GM19397 (cell line): ENCODE results near the gene PRR33.

Experiments used
- ATAC-seq: cut with Tn5 transposase; IDR thresholded peaks from one replicate; pipeline ENCODE4 v1.9.1; 2021; ENCODE audit warnings: mild to moderate bottlenecking, moderate library complexity; ENCODE audit not compliant: unreplicated experiment

PRR33 gene

DNA sequence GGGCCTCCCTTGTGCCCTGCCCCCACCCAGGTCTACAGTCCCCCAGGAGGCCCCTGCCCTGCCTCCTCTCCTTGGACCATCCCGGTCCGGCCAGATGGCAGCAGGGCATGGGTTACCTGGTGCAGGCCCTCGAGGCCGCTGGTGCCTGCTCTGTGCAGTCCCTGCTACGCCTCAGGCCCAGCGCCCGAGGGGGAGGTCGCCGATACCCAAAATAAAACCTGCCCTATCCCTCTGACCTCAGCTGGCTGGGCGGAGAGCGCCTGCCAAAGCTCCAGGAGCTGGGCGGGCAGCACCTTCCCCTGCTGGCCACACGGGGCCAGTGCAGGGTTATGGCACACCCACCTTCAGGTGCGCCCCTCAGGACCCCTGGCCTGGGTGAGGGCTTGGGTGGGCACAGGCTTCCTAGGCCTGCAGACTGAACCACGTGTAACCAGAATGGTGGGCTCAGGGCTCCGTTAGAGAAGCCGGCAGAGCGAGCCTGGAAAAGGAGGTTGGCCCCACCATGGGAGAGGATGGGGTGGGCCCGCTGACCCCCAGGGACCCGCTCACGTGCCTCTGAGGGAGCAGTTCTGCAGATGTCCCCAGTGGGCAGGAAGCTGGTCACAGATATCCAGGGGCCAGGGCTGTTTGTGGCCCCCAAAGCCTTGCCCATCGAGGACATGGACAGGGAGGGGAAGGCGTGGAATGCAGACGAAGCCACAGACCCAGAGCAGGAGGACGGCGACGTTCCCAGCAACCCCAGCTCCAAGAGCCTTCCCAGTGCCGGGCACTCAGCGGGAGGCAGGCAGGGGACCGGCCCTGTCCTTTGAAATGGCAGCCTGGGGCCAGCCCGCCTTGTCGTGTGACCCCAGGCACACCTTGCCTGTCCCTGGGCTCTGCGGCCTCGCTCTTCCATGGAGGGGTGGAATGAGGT lies 26.1 kb upstream of the PRR33 start:
- ATAC-seq, result no peak

GRCh38 chr11:1916986-1917522 lies 25.4 kb upstream of the PRR33 start:
- no peak for ATAC-seq

DNA sequence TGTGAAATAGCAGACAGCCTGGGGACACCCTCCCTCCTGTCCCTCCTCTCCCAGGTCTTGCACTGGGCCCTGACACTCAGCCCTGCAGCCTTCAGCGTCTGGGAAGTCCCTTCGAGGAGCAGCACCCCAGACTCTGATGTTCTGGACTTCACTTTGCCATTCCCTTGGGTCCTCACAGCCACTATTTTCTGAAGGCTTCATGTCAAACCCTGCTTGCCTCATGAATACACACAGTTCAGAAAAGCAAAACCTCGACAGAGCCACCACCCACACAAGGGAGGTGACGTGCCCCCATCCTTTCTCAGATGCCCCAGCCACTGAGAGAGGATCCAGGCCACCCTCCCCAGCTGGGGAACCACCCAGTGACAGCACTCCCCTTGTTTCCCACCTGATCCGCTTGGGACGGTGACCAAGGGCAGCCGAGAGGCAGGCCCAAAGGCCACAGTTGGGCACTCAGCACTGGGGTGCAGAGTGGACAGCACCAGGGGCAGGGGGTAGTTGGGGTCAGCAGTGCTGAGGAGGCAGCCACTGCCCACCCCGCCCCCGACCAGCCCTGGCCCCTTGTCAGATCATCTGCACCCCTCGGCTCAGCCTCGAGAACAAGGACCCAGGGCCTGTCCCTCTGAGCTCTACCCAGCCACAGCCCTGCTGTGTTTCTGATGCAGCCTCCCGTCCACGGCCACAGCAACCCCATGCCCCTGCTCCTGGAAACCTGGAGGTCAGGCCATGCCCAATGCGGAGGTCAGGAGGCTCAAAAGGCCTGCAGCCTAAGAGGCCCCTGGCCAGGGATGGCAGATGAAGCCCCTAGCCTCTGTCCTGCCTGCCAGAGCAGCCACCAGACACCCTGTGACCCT lies 24.7 kb upstream of the PRR33 start:
- no peak for ATAC-seq

DNA sequence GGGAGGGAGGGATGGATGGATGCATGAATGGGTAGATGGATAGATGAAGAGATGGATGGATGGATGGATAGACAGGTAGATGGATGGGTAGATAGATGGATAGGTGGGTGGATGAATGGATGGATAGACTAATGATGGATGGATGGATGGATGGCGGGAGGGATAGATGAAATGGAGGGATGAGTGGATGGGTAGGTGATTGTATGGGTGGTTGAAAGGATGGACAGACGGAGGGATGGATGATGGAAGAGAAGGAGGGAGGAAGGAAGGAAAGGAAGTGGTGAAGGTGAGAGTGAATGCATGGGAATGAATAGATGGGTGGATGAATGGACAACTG lies 24.1 kb upstream of the PRR33 start:
- ATAC-seq, result no peak

- no peak for ATAC-seq
These were observed 21.8 kb upstream of the PRR33 start for GRCh38 chr11:1913271-1914060.

- no peak for ATAC-seq
These were observed 20.7 kb upstream of the PRR33 start for GRCh38 chr11:1912289-1912878.

- no peak for ATAC-seq
These were observed 17.8 kb upstream of the PRR33 start for GRCh38 chr11:1909524-1909923.

DNA sequence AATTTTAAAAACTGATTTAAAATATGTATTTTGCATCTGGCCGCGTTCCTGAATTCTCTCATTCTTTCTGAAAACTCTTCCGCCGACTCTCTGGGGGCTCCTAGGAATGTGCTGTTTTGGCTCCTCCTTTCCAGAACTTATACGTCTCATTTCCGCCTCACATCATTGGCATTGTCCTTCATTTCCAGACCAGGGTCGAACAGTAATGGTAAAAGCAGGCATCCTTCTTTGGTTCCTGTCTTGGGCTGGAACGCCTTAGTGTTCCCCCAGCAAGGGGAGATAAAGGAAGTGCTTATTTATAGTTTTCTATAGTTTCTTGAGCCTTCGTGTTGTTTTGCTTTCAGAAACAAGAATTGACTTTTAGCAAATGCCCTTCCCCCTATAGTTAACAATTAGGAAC lies 16.9 kb upstream of the PRR33 start:
- no peak for ATAC-seq

- no peak for ATAC-seq
These were observed 15.1 kb upstream of the PRR33 start for GRCh38 chr11:1906611-1907423.

DNA sequence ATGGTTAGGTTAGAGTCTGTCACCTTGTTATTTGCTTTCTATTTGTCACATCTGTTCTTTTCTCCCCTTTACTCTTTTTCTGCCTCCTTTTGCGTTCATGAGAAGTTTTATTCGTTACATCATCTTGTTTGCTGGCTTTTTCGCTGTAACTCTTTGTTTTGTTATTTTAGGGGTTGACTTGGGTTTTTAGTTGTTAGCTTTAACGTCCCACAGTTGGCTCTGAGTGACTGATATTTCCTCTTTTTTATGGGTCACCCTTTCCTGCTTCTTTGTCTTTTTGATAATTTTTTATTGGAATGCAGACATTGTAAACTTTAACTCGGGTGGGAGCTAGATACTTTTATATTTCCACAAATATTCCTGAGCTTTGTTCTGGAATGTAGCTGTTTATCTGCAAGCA lies 14.5 kb upstream of the PRR33 start:
- ATAC-seq, result no peak

GRCh38 chr11:1899686-1900085 lies 8.0 kb upstream of the PRR33 start:
- ATAC-seq, result no peak

DNA sequence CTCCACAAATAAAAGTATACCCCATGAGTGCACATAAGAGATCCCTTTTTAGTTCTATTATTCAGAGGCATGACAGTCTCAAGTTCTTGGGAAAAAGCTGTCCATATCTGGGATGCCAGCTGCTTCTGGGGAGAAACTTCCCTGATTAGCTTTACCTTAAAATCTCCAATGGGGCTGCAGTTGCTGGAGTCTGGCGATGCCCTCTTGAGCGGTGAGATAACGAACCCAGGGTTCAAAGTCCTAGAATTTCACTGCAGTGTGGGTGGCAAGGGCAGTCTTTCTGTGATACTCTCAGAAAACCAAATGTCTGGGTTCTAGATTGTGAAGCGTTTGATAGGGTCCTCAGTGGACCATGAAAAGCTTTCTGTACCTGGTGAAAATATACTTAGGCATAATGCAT lies 7.4 kb upstream of the PRR33 start:
- ATAC-seq, result no peak

DNA sequence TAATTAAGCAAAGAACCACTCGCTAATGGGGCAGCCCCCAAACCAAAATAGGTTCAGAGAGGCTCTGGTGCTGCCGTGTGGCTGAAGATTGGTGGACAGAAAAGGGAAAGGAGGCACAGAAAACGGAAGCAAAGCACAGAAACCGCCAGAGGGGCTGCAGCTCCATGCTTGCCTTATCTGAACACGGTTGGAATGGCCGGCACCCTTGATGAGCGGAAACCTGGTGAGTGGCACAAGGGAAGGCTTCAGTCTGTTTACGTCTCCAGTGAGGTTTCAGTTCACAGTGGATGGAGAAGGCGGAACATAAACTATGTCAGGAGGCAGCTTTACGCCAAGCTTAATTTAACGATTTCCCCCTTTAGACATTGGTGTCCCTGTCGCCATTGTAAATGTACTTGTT lies 5.2 kb upstream of the PRR33 start:
- ATAC-seq, result no peak

DNA sequence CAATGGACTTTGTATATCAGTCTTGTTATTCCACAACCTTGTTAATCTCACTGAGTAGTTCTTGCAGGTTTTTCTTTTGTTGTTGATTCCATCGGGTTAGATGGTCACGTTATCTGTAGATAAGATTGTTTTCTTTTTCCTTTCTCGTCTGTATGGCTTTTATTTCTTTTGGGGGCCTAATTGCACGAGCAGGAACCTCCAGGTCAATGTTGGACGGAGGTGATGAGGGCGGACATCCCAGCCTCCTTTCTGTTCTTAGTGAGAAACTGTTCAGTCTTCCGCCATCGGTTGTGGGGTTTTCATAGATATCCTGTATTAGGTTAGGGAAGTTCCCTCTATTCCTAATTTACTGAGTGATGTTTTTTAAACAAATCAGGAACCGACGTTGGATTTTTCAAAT lies 4.8 kb upstream of the PRR33 start:
- ATAC-seq, result no peak

GRCh38 chr11:1894759-1895158 lies 3.1 kb upstream of the PRR33 start:
- ATAC-seq, result no peak

DNA sequence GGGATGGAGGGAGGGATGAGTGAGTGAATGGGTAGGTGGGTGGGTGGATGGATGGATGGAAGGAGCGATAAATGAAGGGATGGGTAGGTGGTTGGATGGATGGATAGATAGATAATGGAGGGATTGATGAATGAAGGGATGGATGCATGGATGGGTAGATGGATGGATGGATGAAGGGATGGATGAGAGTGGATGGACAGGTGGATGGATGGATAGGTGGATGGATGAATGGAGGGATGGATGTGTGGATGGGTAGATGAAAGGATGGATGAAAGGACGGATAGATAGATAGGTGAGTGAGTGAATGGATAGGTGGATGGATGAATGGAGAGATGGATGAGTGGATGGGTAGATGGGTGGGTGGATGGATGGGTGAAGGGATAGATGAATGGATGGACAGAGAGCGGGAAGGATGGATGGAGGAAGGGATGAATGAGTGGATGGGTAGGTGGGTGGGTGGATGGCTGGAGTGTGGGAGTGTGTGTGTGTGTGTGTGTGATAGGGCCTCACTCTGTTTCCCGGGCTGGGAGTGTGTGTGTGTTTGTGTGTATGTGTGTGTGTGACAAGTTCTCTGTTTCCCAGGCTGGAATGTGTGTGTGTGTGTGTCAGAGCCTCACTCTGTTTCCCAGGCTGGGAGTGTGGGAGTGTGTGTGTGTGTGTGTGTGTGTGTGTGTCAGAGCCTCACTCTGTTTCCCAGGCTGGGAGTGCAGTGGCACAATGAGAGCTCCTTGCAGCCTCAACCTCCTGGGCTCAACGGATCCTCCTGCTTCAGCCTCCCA lies 2.1 kb upstream of the PRR33 start:
- no peak for ATAC-seq

- ATAC-seq, result no peak
These were observed 863 bp upstream of the PRR33 start for GRCh38 chr11:1892558-1892957.

DNA sequence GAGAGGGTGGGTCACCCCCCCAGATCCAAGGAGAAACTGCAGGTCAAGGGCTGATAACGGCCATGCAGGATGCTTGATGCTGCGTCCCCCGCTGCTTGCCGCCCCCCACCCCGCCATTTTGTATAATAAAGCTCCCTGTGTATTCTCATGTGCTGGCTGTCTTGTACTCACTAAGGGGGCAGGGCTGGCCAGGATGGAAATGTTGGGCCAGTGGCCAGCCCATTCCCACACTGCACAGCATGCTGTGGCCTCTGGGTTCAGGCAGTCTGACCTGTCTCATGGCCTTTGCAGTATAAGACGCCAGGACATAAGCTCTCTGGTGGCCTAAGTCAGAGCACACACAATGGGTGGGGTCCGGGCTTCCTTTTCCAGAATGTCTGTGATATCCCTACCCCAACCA lies 421 bp upstream of the PRR33 start:
- ATAC-seq, result no peak
